Panc1 (cell line): Measurements from ENCODE around the gene XG. TPM values are rescaled to one million over a fixed set of nuclear protein-coding genes. Genes with fewer than 3 reads are reported as not detected.
"Not testable (repeated sequence)": the region's sequence is repeated elsewhere in the genome, so short reads cannot be mapped to it uniquely, and the experiment has no call there.

Source experiments
- ATAC-seq: fragments of 200-7000 bp; cut with Tn5 transposase; 2 replicates; pipeline ENCODE4 v1.9.1; 2020; ENCODE audit warnings: mild to moderate bottlenecking, moderate library complexity
- BruUV-seq: library from RNA; stranded (reverse); fragments of 400-500 nt; replicated peaks from 2 replicates; lab custom pipeline; 2021; lab: Mats Ljungman, UMichigan
- CTCF ChIA-PET: fragments of 300-600 bp; sonication (Branson Sonifier 250); formaldehyde crosslinking; loops from one replicate; lab custom pipeline; 2022; ENCODE audit warnings: antibody characterized with exemption; lab: Charles Lee
- POLR2A ChIA-PET: fragments of 300-600 bp; sonication (Branson Sonifier 250); formaldehyde crosslinking; loops from one replicate; lab custom pipeline; 2022; ENCODE audit warnings: antibody characterized with exemption; lab: Charles Lee
- DNase-seq: peaks from one replicate; pipeline ENCODE4 v3.0.0-alpha.2; 2010; ENCODE audit warnings: low read depth, low spot score
- H3K27ac ChIP-seq: 2 replicates; pipeline ENCODE4 v1.5.1; 2011; ENCODE audit warnings: mild to moderate bottlenecking, low read length, inconsistent platforms
- H3K27me3 ChIP-seq: fragments of 200-500 bp; sonication (Bioruptor generic); 2 replicates; pipeline ENCODE4 v1.6.0; 2014; ENCODE audit warnings: low read length, inconsistent platforms; ENCODE audit not compliant: control insufficient read depth, insufficient read depth
- H3K36me3 ChIP-seq: fragments of 200-500 bp; sonication (Bioruptor generic); 2 replicates; pipeline ENCODE4 v1.5.1; 2014; ENCODE audit warnings: inconsistent platforms, mild to moderate bottlenecking, low read length, moderate library complexity; ENCODE audit not compliant: control insufficient read depth, insufficient read depth
- H3K4me1 ChIP-seq: 2 replicates; pipeline ENCODE4 v1.5.1; 2011; ENCODE audit warnings: inconsistent platforms, mild to moderate bottlenecking, low read length, moderate library complexity; ENCODE audit not compliant: control insufficient read depth, insufficient read depth
- H3K4me3 ChIP-seq, 2 experiments: 2 replicates each; pipeline ENCODE4 v1.5.1; 2011 to 2012; ENCODE audit warnings: low read depth in 2 of 2, low read length in 2 of 2, mild to moderate bottlenecking in 2 of 2, inconsistent platforms in 1 of 2, moderate library complexity in 1 of 2
- H3K9me3 ChIP-seq: fragments of 200-500 bp; sonication (Bioruptor generic); 2 replicates; pipeline ENCODE4 v1.5.1; 2014; ENCODE audit warnings: low read depth, mild to moderate bottlenecking, inconsistent platforms, low read length, moderate library complexity; ENCODE audit not compliant: control insufficient read depth, insufficient read depth
- CTCF ChIP-seq: fragments of 450-650 bp; IDR thresholded peaks from 2 replicates; pipeline ENCODE4 v1.5.1; 2017; ENCODE audit warnings: mild to moderate bottlenecking
- POLR2AphosphoS5 ChIP-seq: IDR thresholded peaks from 2 replicates; pipeline ENCODE4 v1.6.1; 2012; ENCODE audit warnings: mild to moderate bottlenecking, low read depth, low read length, moderate library complexity
- REST ChIP-seq, 2 experiments: IDR thresholded peaks; 2 replicates each; pipeline ENCODE4 v1.6.1; 2011 to 2012; ENCODE audit warnings: low read depth in 2 of 2, control low read depth in 1 of 2, low read length in 1 of 2, mild to moderate bottlenecking in 1 of 2, moderate library complexity in 1 of 2; ENCODE audit not compliant: insufficient read depth in 1 of 2
- SIN3A ChIP-seq: IDR thresholded peaks from 2 replicates; pipeline ENCODE4 v1.6.1; 2012; ENCODE audit warnings: low read depth, mild to moderate bottlenecking, low read length, moderate library complexity, borderline replicate concordance; ENCODE audit not compliant: insufficient read depth
- TCF7L2 ChIP-seq: IDR thresholded peaks from 2 replicates; pipeline ENCODE4 v1.6.1; 2011; ENCODE audit warnings: mild to moderate bottlenecking, low read depth, low read length, inconsistent platforms
- in situ Hi-C: cut with HindIII; loops from 2 replicates; pipeline ENCODE4 v1.10.0; 2016; ENCODE audit warnings: low sequenced_read_pairs, low pct_unique_long_range_greater_than_20kb
- intact Hi-C: fragments of 100-400 bp; cut with micrococcal nuclease; formaldehyde crosslinking; loops from one replicate; pipeline ENCODE4 v1.10.0; 2022; ENCODE audit not compliant: unreplicated experiment
- total RNA-seq: library from RNA; stranded (reverse); gene quantifications from one replicate; pipeline ENCODE4 v1.2.1, GENCODE V29; 2021; ENCODE audit not compliant: unreplicated experiment

XG gene
- total RNA-seq, 1 experiment from 2014 or later: not detected

- H3K36me3 ChIP-seq, H3K4me3 ChIP-seq, BruUV-seq, H3K9me3 ChIP-seq, DNase-seq, H3K27me3 ChIP-seq, ATAC-seq, intact Hi-C loops, POLR2A ChIA-PET, CTCF ChIA-PET, H3K4me1 ChIP-seq, in situ Hi-C loops, H3K27ac ChIP-seq: not testable (repeated sequence)
These were observed 13.1 kb downstream of the XG start for GRCh38 chrX:2764766-2765548.

DNA sequence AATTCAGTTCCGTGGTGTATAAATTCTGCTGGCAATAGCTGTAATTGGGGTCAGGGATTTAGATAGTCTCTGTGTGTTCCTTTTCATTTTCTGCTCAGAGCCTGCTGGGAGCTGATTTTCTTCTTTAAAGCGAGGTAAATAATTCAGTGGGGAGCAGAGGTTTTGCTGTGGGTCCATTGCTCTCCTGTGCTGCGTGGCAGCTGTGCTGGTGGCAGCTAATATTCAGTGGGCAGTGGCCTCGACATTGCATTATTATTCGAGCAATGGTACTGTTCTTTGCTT lies 13.7 kb downstream of the XG start:
- no peak for ATAC-seq

More for the DNA sequence above, 13.7 kb downstream of the XG start:
- ChIA-PET CTCF (no interaction called here), POLR2A (no interaction called here)
- H3K9me3 ChIP-seq: no peaks in the 10 kb centered on the region
- in situ Hi-C loops (no loop called here), intact Hi-C loops (no loop called here)
- DNase-seq: no peak
- H3K36me3 ChIP-seq: no peaks in the 10 kb centered on the region
- H3K4me3 ChIP-seq: no peak overlapping the region
- no peak overlapping the region for H3K27ac ChIP-seq
- no peaks in the 10 kb centered on the region for H3K4me1 ChIP-seq
- TF ChIP-seq CTCF (no peak), POLR2AphosphoS5 (no peak), REST (IDR thresholded peaks at IDR 0.05; ENCODE audit: insufficient read depth in 1 of 2, low read depth in 2 of 2, low read length in 1 of 2) (no peak), TCF7L2 (no peak), SIN3A (no peak)
- no TSS peak for BruUV-seq
- H3K27me3 ChIP-seq: no peaks in the 10 kb centered on the region
